Measurements from ENCODE around the gene RPS27.
"Not testable (repeated sequence)": the region's sequence is repeated elsewhere in the genome, so short reads cannot be mapped to it uniquely, and the experiment has no call there.

Gene RPS27

GRCh38 chr1:153995640-153996039 is 5.1 kb downstream of the RPS27 start:
- Histone ChIP-seq H3K27me3 (ENCODE audit: insufficient read depth, poor library complexity, severe bottlenecking) (no peaks in the 10 kb centered on the region), H3K36me3 (ENCODE audit: low read depth) (peaks cover 46% of the 10 kb centered on the region), H3K27ac (ENCODE audit: poor library complexity, severe bottlenecking) (no peak overlapping the region), H3K4me3 (ENCODE audit: severe bottlenecking) (no peak overlapping the region), H3K4me1 (ENCODE audit: insufficient read depth, poor library complexity, severe bottlenecking) (peaks cover 6% of the 10 kb centered on the region), H3K9me3 (ENCODE audit: severe bottlenecking) (no peaks in the 10 kb centered on the region)
- DNase-seq (ENCODE audit: low spot score) (no peak), ATAC-seq (ENCODE audit: low read depth) (no peak)
- TF ChIP-seq, protein P1, sequence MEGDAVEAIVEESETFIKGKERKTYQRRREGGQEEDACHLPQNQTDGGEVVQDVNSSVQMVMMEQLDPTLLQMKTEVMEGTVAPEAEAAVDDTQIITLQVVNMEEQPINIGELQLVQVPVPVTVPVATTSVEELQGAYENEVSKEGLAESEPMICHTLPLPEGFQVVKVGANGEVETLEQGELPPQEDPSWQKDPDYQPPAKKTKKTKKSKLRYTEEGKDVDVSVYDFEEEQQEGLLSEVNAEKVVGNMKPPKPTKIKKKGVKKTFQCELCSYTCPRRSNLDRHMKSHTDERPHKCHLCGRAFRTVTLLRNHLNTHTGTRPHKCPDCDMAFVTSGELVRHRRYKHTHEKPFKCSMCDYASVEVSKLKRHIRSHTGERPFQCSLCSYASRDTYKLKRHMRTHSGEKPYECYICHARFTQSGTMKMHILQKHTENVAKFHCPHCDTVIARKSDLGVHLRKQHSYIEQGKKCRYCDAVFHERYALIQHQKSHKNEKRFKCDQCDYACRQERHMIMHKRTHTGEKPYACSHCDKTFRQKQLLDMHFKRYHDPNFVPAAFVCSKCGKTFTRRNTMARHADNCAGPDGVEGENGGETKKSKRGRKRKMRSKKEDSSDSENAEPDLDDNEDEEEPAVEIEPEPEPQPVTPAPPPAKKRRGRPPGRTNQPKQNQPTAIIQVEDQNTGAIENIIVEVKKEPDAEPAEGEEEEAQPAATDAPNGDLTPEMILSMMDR (IDR thresholded peaks at IDR 0.05; ENCODE audit: poor library complexity, severe bottlenecking), result no peak

- H3K4me3 ChIP-seq (ENCODE audit: severe bottlenecking); H3K27me3 ChIP-seq (ENCODE audit: insufficient read depth, poor library complexity, severe bottlenecking); ATAC-seq (ENCODE audit: low read depth); H3K27ac ChIP-seq (ENCODE audit: poor library complexity, severe bottlenecking); DNase-seq (ENCODE audit: low spot score); H3K4me1 ChIP-seq (ENCODE audit: insufficient read depth, poor library complexity, severe bottlenecking); H3K9me3 ChIP-seq (ENCODE audit: severe bottlenecking): not testable (repeated sequence)
- H3K36me3 ChIP-seq (ENCODE audit: low read depth), result peaks cover 35% of the 10 kb centered on the region
Observed at GRCh38 chr1:153996882-153997281, 6.3 kb downstream of the RPS27 start.

DNA sequence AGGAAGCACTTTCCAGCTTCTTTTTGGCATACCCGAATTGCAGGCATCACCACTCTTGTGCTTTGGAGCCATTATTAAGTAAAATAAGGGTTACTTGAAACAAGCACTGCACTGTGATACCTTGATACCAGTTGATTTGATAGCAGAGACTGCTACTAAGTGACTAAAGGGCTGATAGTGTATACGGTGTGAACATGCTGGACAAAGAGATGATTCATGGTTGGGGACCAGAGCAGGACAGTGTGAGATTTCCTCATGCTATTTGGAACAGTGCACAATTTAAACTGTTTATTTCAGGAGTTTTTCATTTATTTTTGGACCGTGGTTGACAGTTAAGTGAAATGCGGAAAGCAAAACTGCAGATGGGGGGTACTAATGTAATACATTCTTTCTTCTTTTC is 9.9 kb downstream of the RPS27 start:
- Histone ChIP-seq H3K36me3 (ENCODE audit: low read depth) (0 out of 2 replicates have a peak, but pooled peaks cover 3% of the 10 kb centered on the region), H3K27ac (ENCODE audit: poor library complexity, severe bottlenecking) (no peak overlapping the region), H3K27me3 (ENCODE audit: insufficient read depth, poor library complexity, severe bottlenecking) (no peaks in the 10 kb centered on the region), H3K9me3 (ENCODE audit: severe bottlenecking) (no peaks in the 10 kb centered on the region), H3K4me3 (ENCODE audit: severe bottlenecking) (no peak overlapping the region), H3K4me1 (ENCODE audit: insufficient read depth, poor library complexity, severe bottlenecking) (no peaks in the 10 kb centered on the region)
- TF ChIP-seq, protein P1 (IDR thresholded peaks at IDR 0.05; ENCODE audit: poor library complexity, severe bottlenecking), result no peak
- ATAC-seq (ENCODE audit: low read depth), result no peak
- DNase-seq (ENCODE audit: low spot score), result no peak

DNA sequence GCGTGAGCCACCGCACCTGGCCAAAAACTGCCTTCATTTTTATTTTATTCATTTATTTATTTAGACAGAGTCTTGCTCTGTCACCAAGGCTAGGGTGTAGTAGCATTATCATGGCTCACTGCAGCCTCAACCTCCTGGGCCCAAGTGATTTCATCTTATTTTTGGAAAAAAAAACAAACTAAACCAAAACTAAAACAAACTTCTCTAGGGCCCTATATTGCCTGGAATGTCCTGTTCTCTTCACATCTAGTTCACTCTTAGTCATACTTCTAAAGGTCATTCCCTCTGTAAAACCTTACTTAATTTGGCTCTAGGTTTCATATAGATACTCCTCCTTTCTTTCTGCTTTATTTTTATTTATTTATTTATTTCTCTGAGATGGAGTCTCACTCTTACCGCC is 15.6 kb downstream of the RPS27 start:
- DNase-seq (ENCODE audit: low spot score), result no peak
- ATAC-seq (ENCODE audit: low read depth), result no peak
- H3K27ac ChIP-seq (ENCODE audit: poor library complexity, severe bottlenecking), result no peak overlapping the region
- no peaks in the 10 kb centered on the region for H3K27me3 ChIP-seq (ENCODE audit: insufficient read depth, poor library complexity, severe bottlenecking)
- H3K36me3 ChIP-seq (ENCODE audit: low read depth), result no peaks in the 10 kb centered on the region
- H3K4me1 ChIP-seq (ENCODE audit: insufficient read depth, poor library complexity, severe bottlenecking), result no peaks in the 10 kb centered on the region
- H3K9me3 ChIP-seq (ENCODE audit: severe bottlenecking), result no peaks in the 10 kb centered on the region
- TF ChIP-seq, protein P1 (IDR thresholded peaks at IDR 0.05; ENCODE audit: poor library complexity, severe bottlenecking), result no peak
- no peak overlapping the region for H3K4me3 ChIP-seq (ENCODE audit: severe bottlenecking)

DNA sequence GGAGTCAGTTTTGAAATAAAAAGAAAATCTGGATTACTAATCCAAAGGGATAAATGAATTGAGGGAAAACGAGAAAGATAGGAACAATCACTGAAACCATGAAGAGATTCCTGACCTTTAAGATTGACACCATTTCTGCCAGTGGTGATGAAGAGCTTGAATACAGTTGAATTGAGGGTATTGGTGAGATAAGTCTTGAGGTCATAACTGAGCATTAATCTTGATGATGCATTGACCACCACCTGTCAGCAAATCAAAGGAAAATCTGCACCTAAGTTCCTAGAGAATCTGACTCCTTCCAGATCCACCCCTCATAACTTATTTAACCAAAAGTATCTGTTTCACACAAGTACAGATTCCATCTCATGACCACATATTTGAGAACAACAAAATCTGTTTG is 21.6 kb downstream of the RPS27 start:
- ATAC-seq (ENCODE audit: low read depth), result no peak

DNA sequence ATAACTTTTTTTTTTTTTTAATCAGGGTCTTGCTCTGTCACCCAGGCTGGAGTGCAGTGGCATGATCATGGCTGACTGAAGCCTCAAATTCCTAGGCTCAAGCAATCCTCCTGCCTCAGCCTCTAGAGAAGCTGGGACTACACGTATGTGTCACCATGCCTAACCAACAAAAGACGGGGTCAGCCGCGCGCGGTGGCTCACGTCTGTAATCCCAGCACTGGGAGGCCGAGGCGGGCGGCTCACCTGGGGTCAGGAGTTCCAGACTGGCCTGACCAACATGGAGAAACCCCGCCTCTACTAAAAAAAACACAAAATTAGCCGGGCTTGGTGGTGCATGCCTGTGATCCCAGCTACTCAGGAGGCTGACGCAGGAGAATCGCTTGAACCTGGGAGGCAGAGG is 22.0 kb downstream of the RPS27 start:
- not testable (repeated sequence) for H3K4me1 ChIP-seq (ENCODE audit: insufficient read depth, poor library complexity, severe bottlenecking); DNase-seq (ENCODE audit: low spot score); H3K36me3 ChIP-seq (ENCODE audit: low read depth); H3K27me3 ChIP-seq (ENCODE audit: insufficient read depth, poor library complexity, severe bottlenecking); H3K9me3 ChIP-seq (ENCODE audit: severe bottlenecking); H3K4me3 ChIP-seq (ENCODE audit: severe bottlenecking); ATAC-seq (ENCODE audit: low read depth); H3K27ac ChIP-seq (ENCODE audit: poor library complexity, severe bottlenecking)

More for the DNA sequence above, 21.6 kb downstream of the RPS27 start:
- Histone ChIP-seq H3K9me3 (ENCODE audit: severe bottlenecking) (no peaks in the 10 kb centered on the region), H3K36me3 (ENCODE audit: low read depth) (no peaks in the 10 kb centered on the region), H3K4me1 (ENCODE audit: insufficient read depth, poor library complexity, severe bottlenecking) (no peaks in the 10 kb centered on the region), H3K4me3 (ENCODE audit: severe bottlenecking) (no peak overlapping the region), H3K27ac (ENCODE audit: poor library complexity, severe bottlenecking) (no peak overlapping the region), H3K27me3 (ENCODE audit: insufficient read depth, poor library complexity, severe bottlenecking) (no peaks in the 10 kb centered on the region)
- DNase-seq (ENCODE audit: low spot score), result no peak
- TF ChIP-seq, protein P1 (IDR thresholded peaks at IDR 0.05; ENCODE audit: poor library complexity, severe bottlenecking), result no peak

Data from RWPE2 (cell line).